Measurements from ENCODE around the gene CCDC69. TPM values are rescaled to one million over a fixed set of nuclear protein-coding genes. Genes with fewer than 3 reads are reported as not detected.

CCDC69 gene
- total RNA-seq (2021; fragmentation: NEBNext Ultra II Directional; extraction: Animal tissue kit (Norgen Biotek cat#: 25700)) = 1 to 10 TPM in 1 of 6 experiments, under 1 TPM in 5; 0.43 to 1.1 (median 0.71) TPM
- long read RNA-seq, partial matches to known transcripts = 0 of 1 reads
- long read RNA-seq, other reads (novel, unspliced or antisense) = 0 of 1 reads

DNA sequence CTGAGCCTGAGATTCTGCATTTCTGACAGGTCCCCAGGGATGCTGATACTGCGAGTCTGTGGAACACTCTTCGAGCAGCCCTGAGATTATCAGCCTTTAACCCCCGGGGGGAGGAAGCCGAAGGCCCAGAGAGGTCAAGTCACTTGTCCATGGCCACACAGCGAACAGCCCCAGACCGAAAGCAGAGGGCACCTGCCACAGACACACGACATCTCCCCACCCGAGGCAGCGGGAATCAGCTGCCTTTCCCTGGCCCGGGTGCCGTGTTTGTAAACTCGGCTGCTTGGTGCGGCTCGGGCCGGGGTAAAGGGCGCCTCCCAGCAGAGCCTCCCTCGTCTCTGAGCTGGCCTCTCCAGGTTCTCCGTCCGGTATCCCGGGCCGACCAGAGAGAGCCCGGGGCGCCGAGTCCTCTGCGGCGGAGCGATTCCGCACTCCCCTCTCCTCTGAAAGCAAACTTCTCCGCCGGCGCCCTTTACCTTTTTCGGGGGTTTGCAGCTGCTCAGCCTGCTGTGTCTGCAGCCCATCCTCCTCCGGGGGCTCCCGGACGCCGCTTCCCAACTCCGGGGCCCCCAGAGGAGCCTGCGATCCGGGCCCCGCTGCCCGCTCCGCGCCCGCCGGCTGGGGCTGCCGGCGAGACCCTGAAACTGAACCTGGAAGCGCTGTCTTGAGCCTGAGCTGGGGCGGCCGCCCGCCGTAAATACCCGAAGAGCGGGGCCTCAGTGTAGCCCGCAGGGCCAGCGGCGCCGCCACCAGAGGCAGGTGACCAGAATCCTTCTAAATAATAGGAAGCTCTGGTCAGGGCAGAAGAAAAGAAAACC is at the start of gene CCDC69:
TSS of gene CCDC69 (minus strand) at position 646 of the 818 bp plus-strand sequence. CDS start at position 524, 122 bp downstream.
- peaks cover 13% of the 10 kb centered on the region for H3K27me3 Mint-ChIP-seq (ENCODE audit: insufficient read depth)
- H3K4me1 Mint-ChIP-seq (ENCODE audit: low read depth) = peaks cover 13% of the 10 kb centered on the region
- H3K27ac Mint-ChIP-seq = no peak within 1 kb of the TSS
- TF ChIP-seq, protein P1, sequence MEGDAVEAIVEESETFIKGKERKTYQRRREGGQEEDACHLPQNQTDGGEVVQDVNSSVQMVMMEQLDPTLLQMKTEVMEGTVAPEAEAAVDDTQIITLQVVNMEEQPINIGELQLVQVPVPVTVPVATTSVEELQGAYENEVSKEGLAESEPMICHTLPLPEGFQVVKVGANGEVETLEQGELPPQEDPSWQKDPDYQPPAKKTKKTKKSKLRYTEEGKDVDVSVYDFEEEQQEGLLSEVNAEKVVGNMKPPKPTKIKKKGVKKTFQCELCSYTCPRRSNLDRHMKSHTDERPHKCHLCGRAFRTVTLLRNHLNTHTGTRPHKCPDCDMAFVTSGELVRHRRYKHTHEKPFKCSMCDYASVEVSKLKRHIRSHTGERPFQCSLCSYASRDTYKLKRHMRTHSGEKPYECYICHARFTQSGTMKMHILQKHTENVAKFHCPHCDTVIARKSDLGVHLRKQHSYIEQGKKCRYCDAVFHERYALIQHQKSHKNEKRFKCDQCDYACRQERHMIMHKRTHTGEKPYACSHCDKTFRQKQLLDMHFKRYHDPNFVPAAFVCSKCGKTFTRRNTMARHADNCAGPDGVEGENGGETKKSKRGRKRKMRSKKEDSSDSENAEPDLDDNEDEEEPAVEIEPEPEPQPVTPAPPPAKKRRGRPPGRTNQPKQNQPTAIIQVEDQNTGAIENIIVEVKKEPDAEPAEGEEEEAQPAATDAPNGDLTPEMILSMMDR (IDR thresholded peaks at IDR 0.05) = no peak; the same call in 1 of the 2 replicates
- peak within 1 kb of the TSS; percentile 84 for H3K4me3 Mint-ChIP-seq
- DNase-seq = peak; percentile 48
- H3K9me3 Mint-ChIP-seq = no peaks in the 10 kb centered on the region
- no peaks in the 10 kb centered on the region for H3K36me3 Mint-ChIP-seq (ENCODE audit: low read depth)

- Mint-ChIP-seq H3K36me3 (ENCODE audit: low read depth) (peaks cover 12% of the 10 kb centered on the region; the same call in 1 of the 2 replicates), H3K4me3 (no peak overlapping the region), H3K9me3 (no peaks in the 10 kb centered on the region), H3K27me3 (ENCODE audit: insufficient read depth) (peaks cover 2% of the 10 kb centered on the region), H3K4me1 (ENCODE audit: low read depth) (peaks cover 12% of the 10 kb centered on the region), H3K27ac (no peak overlapping the region)
- TF ChIP-seq, protein P1 (IDR thresholded peaks at IDR 0.05) = no peak
- DNase-seq = no peak
These were observed 47.4 kb upstream of the CCDC69 start for GRCh38 chr5:151271336-151271735.

GRCh38 chr5:151270599-151270998 is 46.7 kb upstream of the CCDC69 start:
- H3K27me3 Mint-ChIP-seq (ENCODE audit: insufficient read depth) = peaks cover 2% of the 10 kb centered on the region
- TF ChIP-seq, protein P1 (IDR thresholded peaks at IDR 0.05) = no peak
- H3K27ac Mint-ChIP-seq = no peak overlapping the region
- peaks cover 12% of the 10 kb centered on the region for H3K4me1 Mint-ChIP-seq (ENCODE audit: low read depth)
- H3K4me3 Mint-ChIP-seq = no peak overlapping the region
- DNase-seq = peak; percentile 79
- no peaks in the 10 kb centered on the region for H3K9me3 Mint-ChIP-seq
- H3K36me3 Mint-ChIP-seq (ENCODE audit: low read depth) = peaks cover 12% of the 10 kb centered on the region; the same call in 1 of the 2 replicates

- H3K9me3 Mint-ChIP-seq = no peaks in the 10 kb centered on the region
- DNase-seq = peak; percentile 64
- TF ChIP-seq, protein P1 (IDR thresholded peaks at IDR 0.05) = no peak
- peaks cover 30% of the 10 kb centered on the region for H3K4me1 Mint-ChIP-seq (ENCODE audit: low read depth)
- peak overlapping the region; percentile 10; the same call in 1 of the 2 replicates for H3K4me3 Mint-ChIP-seq
- peaks cover 21% of the 10 kb centered on the region for H3K36me3 Mint-ChIP-seq (ENCODE audit: low read depth)
- H3K27me3 Mint-ChIP-seq (ENCODE audit: insufficient read depth) = no peaks in the 10 kb centered on the region; the same call in 1 of the 2 replicates
- peak overlapping the region; percentile 53; the same call in 1 of the 2 replicates for H3K27ac Mint-ChIP-seq
These were observed 43.8 kb upstream of the CCDC69 start for GRCh38 chr5:151267491-151268260.

DNA sequence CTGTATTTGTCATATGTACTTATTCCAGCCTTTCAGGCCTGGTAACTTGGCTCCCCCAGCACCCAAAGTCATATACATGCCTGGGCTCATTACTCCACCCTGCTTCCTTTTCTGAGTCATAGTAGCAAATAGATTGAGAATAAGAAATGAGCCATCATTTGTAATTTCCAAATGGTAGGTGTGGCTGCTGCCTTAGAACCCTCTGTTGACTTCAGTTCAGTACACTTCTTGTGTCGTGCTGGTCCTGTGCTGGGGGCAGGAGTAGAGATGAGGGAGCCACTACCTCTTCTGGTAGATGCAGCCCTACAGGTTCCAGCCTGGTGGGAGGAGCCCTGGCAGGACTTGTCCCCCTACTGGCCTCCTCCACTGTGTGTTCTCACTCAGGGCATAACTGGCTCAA is 40.2 kb upstream of the CCDC69 start:
- peak overlapping the region; percentile 28; the same call in 1 of the 2 replicates for H3K4me3 Mint-ChIP-seq
- H3K27me3 Mint-ChIP-seq (ENCODE audit: insufficient read depth) = no peaks in the 10 kb centered on the region; the same call in 1 of the 2 replicates
- TF ChIP-seq, protein P1 (IDR thresholded peaks at IDR 0.05) = no peak
- peaks cover 30% of the 10 kb centered on the region for H3K4me1 Mint-ChIP-seq (ENCODE audit: low read depth)
- H3K9me3 Mint-ChIP-seq = no peaks in the 10 kb centered on the region
- H3K27ac Mint-ChIP-seq = peak overlapping the region; percentile 93
- H3K36me3 Mint-ChIP-seq (ENCODE audit: low read depth) = peaks cover 21% of the 10 kb centered on the region
- DNase-seq = peak; percentile 57

All from HFFc6 (cell line).